ENCODE measurements around the gene UST. TPM values are rescaled to one million over a fixed set of nuclear protein-coding genes. Genes with fewer than 3 reads are reported as not detected.

The UST gene
- total and polyA plus RNA-seq, 2 of the 8 experiments (the other 6 are each of a cell fraction or from before 2014, with no cell fraction given), result 13.5 to 34.5 TPM

- peaks cover 0 to 2% of the 10 kb centered on the region in 2 experiments for H4K20me1 ChIP-seq (replicated peaks in 1 of 2; ENCODE audit: control insufficient read depth in 1 of 2, insufficient read depth in 2 of 2, low read length in 2 of 2)
- no peak for DNase-seq (ENCODE audit: low read depth in 1 of 2, low spot score in 2 of 2)
- no peak for FAIRE-seq
- H3K23ac ChIP-seq (ENCODE audit: insufficient read length), result no peak overlapping the region
- CTCF ChIA-PET (ENCODE audit: partially characterized antibody), result interaction anchor here (0.9 to 1.6 kb wide), 6 partner anchors 11 to 91 kb away, joined by 3 to 5 read pairs (median 3); no protein-coding TSS in a partner anchor
- no peak overlapping the region for H4K5ac ChIP-seq (ENCODE audit: insufficient read length, low read depth, low read length)
- no peak overlapping the region for H4K8ac ChIP-seq (ENCODE audit: extremely low read depth, insufficient read depth, low read length)
- no peak overlapping the region for H2BK120ac ChIP-seq (replicated peaks; ENCODE audit: low read depth, low read length)
- peaks cover 0 to 18% of the 10 kb centered on the region in 2 experiments; a peak in 2 of 4 replicates for H3K79me2 ChIP-seq (ENCODE audit: control insufficient read depth in 1 of 2, insufficient read depth in 2 of 2, low read length in 2 of 2)
- no peaks in the 10 kb centered on the region for H3K23me2 ChIP-seq (ENCODE audit: low read depth, low read length)
- H3K4me3 ChIP-seq (ENCODE audit: extremely low read depth in 1 of 4, insufficient read depth in 2 of 4, low read depth in 3 of 4, low read length in 4 of 4), result no peak overlapping the region
- no peak overlapping the region for H3K4me2 ChIP-seq (ENCODE audit: insufficient read depth in 1 of 2, low read depth in 2 of 2, low read length in 2 of 2)
- no peaks in the 10 kb centered on the region for H3K27me3 ChIP-seq (replicated peaks in 1 of 4; ENCODE audit: control insufficient read depth in 3 of 4, extremely low read depth in 1 of 4, insufficient read depth in 3 of 4, low read length in 3 of 4)
- H3K4me1 ChIP-seq (replicated peaks in 1 of 4; ENCODE audit: control insufficient read depth in 3 of 4, insufficient read depth in 4 of 4, low read length in 3 of 4), result no peaks in the 10 kb centered on the region
- H3K18ac ChIP-seq (ENCODE audit: extremely low read depth, low read length), result no peak overlapping the region
- no peak overlapping the region for H2BK15ac ChIP-seq (ENCODE audit: low read length)
- H3K56ac ChIP-seq (replicated peaks; ENCODE audit: insufficient read length, low read depth, low read length), result no peak overlapping the region
- no peak overlapping the region for H4K91ac ChIP-seq (replicated peaks; ENCODE audit: insufficient read length, low read length)
- H3K14ac ChIP-seq (ENCODE audit: insufficient read length), result no peak overlapping the region
- no peak overlapping the region for H2AFZ ChIP-seq (ENCODE audit: low read length)
- WGBS, 2 experiments (ENCODE audit: extremely low coverage in 1 of 2, insufficient coverage in 1 of 2, insufficient read length in 1 of 2, insufficient replicate concordance in 2 of 2, low coverage in 1 of 2, low lambda C conversion rate in 2 of 2, missing lambda C conversion rate in 1 of 2), result 69% methylated on average over 3 of the region's 3 CpGs; no CpG with 5 or more reads in 1 of the 2 experiments
- no peaks in the 10 kb centered on the region for H3K9me3 ChIP-seq (ENCODE audit: insufficient read depth in 2 of 2, low read depth in 1 of 2, low read length in 1 of 2)
- no peak overlapping the region for H2AK5ac ChIP-seq (ENCODE audit: low read depth, low read length)
- no peak overlapping the region for H3K4ac ChIP-seq (replicated peaks; ENCODE audit: insufficient read length, low read depth, low read length)
- POLR2A ChIA-PET (ENCODE audit: partially characterized antibody), result no interaction called here
- no peak overlapping the region for H2BK5ac ChIP-seq (ENCODE audit: low read depth, low read length)
- H2BK20ac ChIP-seq (ENCODE audit: low read length), result no peak overlapping the region
- no peaks in the 10 kb centered on the region for H3K36me3 ChIP-seq (ENCODE audit: control insufficient read depth in 2 of 4, insufficient read depth in 4 of 4, low read length in 3 of 4)
- H3K79me1 ChIP-seq (ENCODE audit: low read depth, low read length), result no peaks in the 10 kb centered on the region; the same call in 1 of the 2 replicates
- H2BK12ac ChIP-seq (ENCODE audit: low read depth, low read length), result no peak overlapping the region
- no peak overlapping the region for H3K27ac ChIP-seq (ENCODE audit: low read depth, low read length)
- no peak overlapping the region for H3K9ac ChIP-seq (replicated peaks in 1 of 4; ENCODE audit: extremely low read depth in 1 of 4, low read depth in 3 of 4, low read length in 3 of 4)
- TF ChIP-seq EGR1 (IDR thresholded peaks at IDR 0.05; ENCODE audit: borderline replicate concordance, low read depth, low read length), result no peak
- TF ChIP-seq TAF1 (IDR thresholded peaks at IDR 0.05; ENCODE audit: low read depth, low read length), result no peak
- TF ChIP-seq TEAD4 (IDR thresholded peaks at IDR 0.05; ENCODE audit: low read depth, low read length), result no peak
- no peak for TF ChIP-seq SAP30 (IDR thresholded peaks at IDR 0.05; ENCODE audit: insufficient read depth, insufficient replicate concordance, low read length)
- TF ChIP-seq BACH1 (IDR thresholded peaks at IDR 0.05; ENCODE audit: low read length), result no peak
- TF ChIP-seq SIRT6 (IDR thresholded peaks at IDR 0.05; ENCODE audit: low read length), result no peak
- no peak for TF ChIP-seq SRF (IDR thresholded peaks at IDR 0.05; ENCODE audit: low read depth, low read length)
- TF ChIP-seq ATF3 (IDR thresholded peaks at IDR 0.05; ENCODE audit: insufficient read depth, low read depth, low read length), result no peak
- TF ChIP-seq SIX5 (IDR thresholded peaks at IDR 0.05; ENCODE audit: low read depth, low read length), result no peak
- TF ChIP-seq TBP (IDR thresholded peaks at IDR 0.05; ENCODE audit: low read depth, low read length), result no peak
- no peak for TF ChIP-seq GTF2F1 (IDR thresholded peaks at IDR 0.05; ENCODE audit: borderline replicate concordance, low read depth, low read length)
Measured at GRCh38 chr6:148934961-148935360, 188.1 kb downstream of the UST start.

All from H1 (cell line).